HG02571 (cell line): Measurements from ENCODE around the gene ADRA2B.
"Not testable (repeated sequence)": the region's sequence is repeated elsewhere in the genome, so short reads cannot be mapped to it uniquely, and the experiment has no call there.

Experiments used
- ATAC-seq: cut with Tn5 transposase; IDR thresholded peaks from one replicate; pipeline ENCODE4 v1.9.1; 2021; ENCODE audit warnings: mild to moderate bottlenecking, moderate library complexity; ENCODE audit not compliant: unreplicated experiment

ADRA2B gene

GRCh38 chr2:96091141-96091710 lies 25.1 kb downstream of the ADRA2B start:
- ATAC-seq: no peak

DNA sequence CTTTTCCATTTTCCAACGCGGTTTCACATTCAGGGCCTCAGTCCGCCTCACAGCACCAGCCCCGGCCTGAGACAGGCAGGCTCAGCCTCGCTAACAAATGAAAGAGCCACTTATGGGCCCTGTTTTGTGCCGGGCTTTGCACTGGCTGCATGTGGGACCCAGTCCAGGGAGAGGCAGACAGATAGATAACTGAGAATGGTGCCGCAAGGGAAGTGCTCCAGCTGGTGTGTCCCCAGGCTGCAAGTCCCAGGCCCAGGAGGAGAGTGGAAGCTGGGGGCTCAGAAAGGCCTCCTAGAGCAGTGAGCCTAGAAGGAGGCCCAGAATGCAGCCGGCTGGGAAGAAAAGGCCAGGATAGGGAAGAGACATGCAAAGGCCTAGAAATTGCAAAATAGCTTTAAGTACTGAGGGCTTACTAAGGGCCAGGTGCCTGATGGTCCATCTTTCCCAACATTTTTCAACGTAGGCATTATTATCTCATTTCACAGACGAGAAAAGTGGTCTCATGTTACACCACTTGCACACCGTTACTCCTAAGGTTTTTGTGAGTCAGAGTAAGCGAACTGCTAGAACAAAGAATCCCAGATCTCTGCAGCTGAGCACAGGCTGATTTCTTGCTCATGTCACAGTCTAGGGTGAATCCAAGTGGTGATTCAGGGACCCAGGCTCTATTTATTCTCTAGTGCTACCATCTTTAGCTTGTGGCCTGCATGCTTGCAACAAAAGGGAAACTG lies 26.0 kb downstream of the ADRA2B start:
- ATAC-seq: no peak

- ATAC-seq: no peak
Observed at GRCh38 chr2:96089356-96090195, 26.8 kb downstream of the ADRA2B start.

DNA sequence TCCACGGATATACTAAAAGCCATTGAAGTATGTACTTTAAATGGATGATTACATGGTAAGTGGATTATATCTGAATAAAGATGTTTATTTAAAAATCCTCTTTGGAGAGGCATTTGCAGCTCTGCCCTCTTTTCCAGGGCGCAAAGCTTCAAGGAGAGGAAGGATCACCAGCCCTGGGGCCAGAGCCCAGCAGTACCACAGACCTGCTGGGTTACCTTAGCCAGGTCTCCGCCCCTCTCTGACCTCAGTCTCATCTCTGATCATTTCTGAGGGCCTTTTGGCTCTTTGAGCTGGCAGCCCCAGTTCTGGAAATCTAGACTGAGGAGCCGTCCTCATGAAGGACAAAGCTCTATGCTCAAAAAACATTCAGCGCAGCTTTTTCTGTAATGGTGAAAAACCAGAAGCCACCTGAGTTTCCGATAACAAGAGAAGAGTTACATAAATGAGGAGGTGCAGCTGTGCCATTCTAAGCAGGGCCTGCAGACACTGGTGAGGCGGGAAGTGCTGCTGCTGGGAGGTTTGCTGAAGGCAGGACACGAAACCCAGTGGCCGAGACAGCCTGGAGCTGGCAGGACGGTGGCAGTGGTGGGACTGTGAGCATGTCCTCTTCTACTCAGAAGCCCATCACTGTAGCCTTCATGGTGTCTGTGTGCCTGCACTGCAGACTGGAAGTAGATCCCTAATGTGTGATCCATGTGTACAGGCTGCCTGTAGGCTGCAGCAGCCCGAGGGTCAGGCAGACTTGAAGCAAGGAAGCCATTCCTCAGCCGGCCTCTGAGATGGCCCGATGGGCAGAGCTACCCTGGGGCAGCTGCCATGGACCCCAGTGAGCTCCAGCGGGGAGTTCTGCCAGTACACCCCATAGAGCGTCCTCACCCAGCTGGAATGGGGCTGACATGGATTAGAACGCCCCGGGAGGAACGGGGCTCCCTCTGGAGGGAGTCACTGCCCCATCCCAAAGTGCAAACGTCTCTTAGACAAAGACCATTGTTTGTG lies 27.7 kb downstream of the ADRA2B start:
- ATAC-seq: no peak

DNA sequence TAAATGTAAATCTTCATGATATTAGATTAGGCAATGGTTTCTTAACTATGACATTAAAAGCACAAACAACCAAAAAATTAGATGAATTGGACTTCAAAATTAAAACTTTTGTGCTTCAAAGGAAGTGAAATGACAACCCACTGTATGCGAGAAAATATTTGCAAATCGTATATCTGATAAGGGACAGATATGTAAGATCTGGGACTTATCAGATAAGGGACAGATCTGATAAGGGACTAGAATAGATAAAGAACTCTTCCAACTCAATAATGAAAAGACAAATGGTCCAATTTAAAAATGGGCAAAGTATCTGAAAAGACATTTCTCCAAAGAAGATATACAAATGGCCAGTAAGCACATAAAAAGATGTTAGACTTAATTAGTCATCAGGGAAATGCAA lies 29.2 kb downstream of the ADRA2B start:
- no peak for ATAC-seq

- ATAC-seq: no peak
Observed at GRCh38 chr2:96085541-96086355, 30.6 kb downstream of the ADRA2B start.

- ATAC-seq: not testable (repeated sequence)
Observed at GRCh38 chr2:96084858-96085518, 31.4 kb downstream of the ADRA2B start.

- no peak for ATAC-seq
Observed at GRCh38 chr2:96083989-96084857, 32.1 kb downstream of the ADRA2B start.

- ATAC-seq: no peak
Observed at GRCh38 chr2:96083064-96083939, 33.1 kb downstream of the ADRA2B start.

DNA sequence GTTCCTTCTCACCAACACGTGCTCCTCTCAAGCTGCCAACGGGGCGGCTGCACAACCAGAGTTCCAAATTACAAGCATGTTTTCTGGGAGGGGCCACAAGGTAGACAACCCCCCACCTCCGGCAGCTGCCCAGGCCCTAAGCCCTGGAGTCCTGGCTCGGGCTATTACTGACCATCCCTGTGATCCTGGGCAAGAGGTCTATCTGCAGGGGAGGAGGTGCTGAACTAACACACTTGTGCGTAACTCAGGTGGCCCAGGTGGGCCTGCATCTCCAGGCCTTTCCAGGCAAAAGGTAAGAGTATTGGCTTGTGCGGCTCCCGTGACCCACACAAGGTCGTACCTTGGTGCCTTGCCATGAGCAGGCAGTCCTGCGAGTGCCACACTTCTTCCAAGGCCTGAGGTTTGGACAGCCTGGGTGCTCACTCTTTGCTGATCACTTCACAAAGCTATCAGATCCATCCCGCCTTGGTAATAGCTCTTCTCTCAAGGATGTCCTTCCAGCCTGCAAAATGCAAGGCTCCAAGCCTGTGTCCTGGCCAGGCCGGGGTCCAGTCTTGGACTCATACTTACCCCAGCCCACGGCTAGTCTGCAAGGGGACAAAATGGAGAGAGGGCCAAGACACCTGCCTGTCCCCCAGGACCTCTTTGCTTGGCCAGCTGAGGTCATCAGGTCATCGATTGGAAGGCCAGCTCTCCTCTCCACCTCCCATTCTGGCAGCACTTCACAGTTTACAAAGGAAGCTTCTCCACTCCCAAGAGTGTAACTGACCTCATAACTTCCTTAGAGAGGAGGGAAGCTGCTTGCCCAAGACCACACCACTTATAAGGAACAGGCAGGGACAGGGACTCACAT lies 33.9 kb downstream of the ADRA2B start:
- no peak for ATAC-seq

DNA sequence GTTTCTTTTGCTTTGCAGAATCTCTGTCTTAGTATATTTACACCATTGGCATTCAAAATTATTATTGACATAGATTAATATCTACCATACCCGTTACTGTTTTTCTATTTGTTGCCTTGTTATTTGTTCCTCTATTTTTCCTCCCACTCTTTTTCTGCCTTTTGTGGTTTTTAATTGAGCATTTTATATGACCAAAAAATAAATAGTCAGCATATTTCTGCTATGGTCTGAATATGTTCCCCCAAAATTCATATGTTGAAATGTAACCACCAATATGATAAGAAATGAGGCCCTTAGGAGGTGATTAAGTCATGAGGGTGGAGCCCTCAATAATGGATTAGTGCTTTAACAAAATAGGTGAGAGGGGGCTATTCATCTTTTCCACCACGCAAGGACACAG lies 35.3 kb downstream of the ADRA2B start:
- no peak for ATAC-seq

GRCh38 chr2:96075199-96075771 lies 41.1 kb downstream of the ADRA2B start:
- ATAC-seq: no peak

DNA sequence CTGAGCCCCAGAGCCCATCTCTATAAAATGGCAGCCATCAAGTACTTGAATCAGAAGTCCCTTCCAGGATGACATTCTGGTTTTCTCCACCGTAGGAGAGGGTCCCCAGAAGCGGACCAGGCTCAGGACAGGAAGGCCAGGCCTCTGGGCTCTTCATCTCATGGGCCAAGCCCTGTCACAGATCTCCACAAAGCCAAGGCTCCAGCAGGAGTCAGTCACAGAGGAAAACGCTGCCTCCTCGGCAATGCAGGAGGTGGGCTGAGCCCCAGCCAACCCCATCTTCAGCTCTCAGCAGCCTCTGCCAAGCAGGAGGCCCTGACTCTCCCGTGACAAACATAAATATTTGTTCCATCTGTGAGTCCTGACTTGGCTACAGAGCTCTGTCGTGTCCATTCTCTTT lies 42.2 kb downstream of the ADRA2B start:
- no peak for ATAC-seq

DNA sequence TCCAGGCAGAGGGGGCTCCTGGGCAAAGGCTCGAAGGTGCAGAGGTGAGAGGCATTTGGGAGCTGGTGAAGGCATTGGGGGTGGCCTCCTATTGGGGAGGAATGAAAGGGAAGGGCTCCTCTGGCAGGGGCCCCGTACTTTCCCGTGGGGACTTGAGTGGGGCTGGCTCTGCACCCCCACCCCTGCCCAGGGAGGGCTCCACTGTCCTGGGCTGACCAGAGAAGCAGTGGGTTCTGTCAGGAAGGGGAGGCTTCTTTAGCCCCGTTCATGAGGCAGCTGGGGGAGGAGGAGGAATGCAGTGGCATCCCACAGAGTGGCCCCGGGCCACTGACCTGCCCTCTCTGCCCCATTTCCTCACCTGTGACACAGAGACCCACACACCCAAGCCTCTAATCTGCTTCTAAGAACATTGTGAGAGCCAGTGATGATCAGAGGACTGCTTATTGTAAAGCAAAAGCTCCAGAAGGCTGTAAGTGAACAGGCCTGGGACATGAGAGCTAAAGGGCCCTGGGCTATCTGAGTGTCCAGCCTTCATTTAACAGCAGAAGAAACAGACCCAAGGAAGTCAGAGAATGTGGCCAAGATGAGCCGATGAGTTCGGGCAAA lies 43.1 kb downstream of the ADRA2B start:
- ATAC-seq: no peak

- ATAC-seq: no peak
Observed at GRCh38 chr2:96072746-96073145, 43.6 kb downstream of the ADRA2B start.
